MM.1S (cell line): ENCODE results near the gene CLIP4.

Source experiments
- CTCF ChIP-seq: fragments of 300-600 bp; sonication (generic); IDR thresholded peaks from 2 replicates; pipeline ENCODE4 v1.5.1; 2016; ENCODE audit warnings: antibody characterized with exemption, low read length, mixed read lengths
- EZH2 ChIP-seq: fragments of 300-600 bp; sonication (generic); optimal IDR thresholded peaks from 2 replicates; pipeline ENCODE3; 2017; ENCODE audit warnings: low read depth, mild to moderate bottlenecking, antibody characterized with exemption, low read length, mixed read lengths
- EZH2phosphoT487 ChIP-seq: fragments of 300-600 bp; sonication (generic); IDR thresholded peaks from 2 replicates; pipeline ENCODE4 v1.6.1; 2018; ENCODE audit warnings: antibody characterized with exemption, low read length

GRCh38 chr2:29232041-29232440, 116.8 kb downstream of the CLIP4 start:
- TF ChIP-seq CTCF (no peak), EZH2 (no peak), EZH2phosphoT487 (no peak)
